Measurements from ENCODE around the gene CTNND2.

Gene CTNND2

GRCh38 chr5:11687498-11687897 lies 216.7 kb downstream of the CTNND2 start:
- Histone ChIP-seq H3F3A (ENCODE audit: insufficient read depth, low read length) (peaks cover 5% of the 10 kb centered on the region; the same call in 1 of the 2 replicates), H3K9ac (ENCODE audit: low read length) (no peak overlapping the region), H3K4me1 (ENCODE audit: low read length) (peaks cover 7% of the 10 kb centered on the region), H4K20me1 (ENCODE audit: insufficient read depth, low read length) (no peaks in the 10 kb centered on the region), H3K4me2 (ENCODE audit: low read depth, low read length) (no peak overlapping the region), H3K4me3 (ENCODE audit: low read length) (no peak overlapping the region), H3K27ac (ENCODE audit: low read length) (no peak overlapping the region), H3K36me3 (replicated peaks; ENCODE audit: insufficient read depth, low read length) (no peaks in the 10 kb centered on the region), H3K9me2 (replicated peaks; ENCODE audit: insufficient read depth, low read length) (no peaks in the 10 kb centered on the region), H2AFZ (ENCODE audit: low read length) (no peak overlapping the region), H3K79me2 (ENCODE audit: low read length) (no peaks in the 10 kb centered on the region), H3K9me3 (replicated peaks; ENCODE audit: insufficient read depth, low read length) (no peaks in the 10 kb centered on the region), H3K27me3 (replicated peaks; ENCODE audit: insufficient read depth, low read length) (no peaks in the 10 kb centered on the region)
- DNase-seq: no peak
- TF ChIP-seq EZH2 (optimal IDR thresholded peaks at IDR 0.05; ENCODE audit: low read depth, low read length) (no peak), CTCF (IDR thresholded peaks at IDR 0.05; ENCODE audit: low read length) (no peak), EZH2phosphoT487 (IDR thresholded peaks at IDR 0.05; ENCODE audit: low read length) (no peak)

- H3K9me3 ChIP-seq (replicated peaks; ENCODE audit: insufficient read depth, low read length): no peaks in the 10 kb centered on the region
- H3K27me3 ChIP-seq (replicated peaks; ENCODE audit: insufficient read depth, low read length): no peaks in the 10 kb centered on the region
- no peaks in the 10 kb centered on the region for H3K9me2 ChIP-seq (replicated peaks; ENCODE audit: insufficient read depth, low read length)
- no peak for TF ChIP-seq EZH2 (optimal IDR thresholded peaks at IDR 0.05; ENCODE audit: low read depth, low read length)
- no peak for TF ChIP-seq EZH2phosphoT487 (IDR thresholded peaks at IDR 0.05; ENCODE audit: low read length)
- TF ChIP-seq CTCF (IDR thresholded peaks at IDR 0.05; ENCODE audit: low read length): no peak
- DNase-seq: peak; percentile 48
- no peaks in the 10 kb centered on the region for H4K20me1 ChIP-seq (ENCODE audit: insufficient read depth, low read length)
- H3K4me1 ChIP-seq (ENCODE audit: low read length): peaks cover 7% of the 10 kb centered on the region
- H3K9ac ChIP-seq (ENCODE audit: low read length): no peak overlapping the region
- H3F3A ChIP-seq (ENCODE audit: insufficient read depth, low read length): peaks cover 5% of the 10 kb centered on the region; the same call in 1 of the 2 replicates
- H3K79me2 ChIP-seq (ENCODE audit: low read length): no peaks in the 10 kb centered on the region
- H3K4me3 ChIP-seq (ENCODE audit: low read length): no peak overlapping the region
- peak overlapping the region; percentile 14; the same call in 1 of the 2 replicates for H3K4me2 ChIP-seq (ENCODE audit: low read depth, low read length)
- H2AFZ ChIP-seq (ENCODE audit: low read length): peak overlapping the region; percentile 21; the same call in 1 of the 2 replicates
- peak overlapping the region; percentile 12; the same call in 1 of the 2 replicates for H3K27ac ChIP-seq (ENCODE audit: low read length)
- no peaks in the 10 kb centered on the region for H3K36me3 ChIP-seq (replicated peaks; ENCODE audit: insufficient read depth, low read length)
Measured at GRCh38 chr5:11684607-11685006, 219.6 kb downstream of the CTNND2 start.

GRCh38 chr5:11683666-11684065 lies 220.6 kb downstream of the CTNND2 start:
- no peaks in the 10 kb centered on the region for H3K9me3 ChIP-seq (replicated peaks; ENCODE audit: insufficient read depth, low read length)
- H3K4me2 ChIP-seq (ENCODE audit: low read depth, low read length): no peak overlapping the region
- H3K9ac ChIP-seq (ENCODE audit: low read length): no peak overlapping the region
- H3K9me2 ChIP-seq (replicated peaks; ENCODE audit: insufficient read depth, low read length): no peaks in the 10 kb centered on the region
- no peaks in the 10 kb centered on the region for H4K20me1 ChIP-seq (ENCODE audit: insufficient read depth, low read length)
- no peak overlapping the region for H2AFZ ChIP-seq (ENCODE audit: low read length)
- no peaks in the 10 kb centered on the region for H3K36me3 ChIP-seq (replicated peaks; ENCODE audit: insufficient read depth, low read length)
- TF ChIP-seq EZH2phosphoT487 (IDR thresholded peaks at IDR 0.05; ENCODE audit: low read length) (no peak), EZH2 (optimal IDR thresholded peaks at IDR 0.05; ENCODE audit: low read depth, low read length) (no peak), CTCF (IDR thresholded peaks at IDR 0.05; ENCODE audit: low read length) (no peak)
- no peaks in the 10 kb centered on the region for H3K79me2 ChIP-seq (ENCODE audit: low read length)
- no peak for DNase-seq
- H3K4me1 ChIP-seq (ENCODE audit: low read length): peaks cover 7% of the 10 kb centered on the region
- H3F3A ChIP-seq (ENCODE audit: insufficient read depth, low read length): peaks cover 5% of the 10 kb centered on the region; the same call in 1 of the 2 replicates
- H3K27ac ChIP-seq (ENCODE audit: low read length): no peak overlapping the region
- H3K4me3 ChIP-seq (ENCODE audit: low read length): no peak overlapping the region
- no peaks in the 10 kb centered on the region for H3K27me3 ChIP-seq (replicated peaks; ENCODE audit: insufficient read depth, low read length)
